ENCODE data around the gene C20orf96.

C20orf96 gene

DNA sequence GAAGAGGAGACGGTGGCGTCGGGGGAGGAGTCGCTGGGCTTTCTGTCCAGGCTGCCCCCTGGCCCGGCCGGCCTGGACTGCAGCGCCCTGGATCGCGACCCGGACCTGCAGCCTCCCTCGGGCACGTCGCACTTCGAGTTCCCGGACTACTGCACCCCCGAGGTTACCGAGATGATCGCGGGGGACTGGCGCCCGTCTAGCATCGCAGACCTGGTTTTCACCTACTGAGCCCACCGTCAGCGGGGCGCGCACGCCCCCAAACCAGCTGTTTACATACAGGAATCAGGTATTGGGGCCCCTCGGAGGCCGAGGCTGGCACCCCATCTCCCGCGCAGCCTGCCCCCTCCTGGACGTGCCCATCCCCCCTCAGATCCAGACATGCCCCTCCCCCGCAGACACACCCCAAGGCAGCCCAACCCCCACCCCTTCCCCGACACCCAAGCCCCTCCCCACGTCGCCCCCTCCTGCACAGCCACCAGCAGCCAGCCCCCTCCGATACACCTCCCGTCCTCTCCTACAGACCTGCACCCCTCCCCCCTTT is 36.2 kb upstream of the C20orf96 start:
- Histone ChIP-seq H3K27ac (ENCODE audit: low read depth, low read length) (peak overlapping the region; percentile 6), H3K36me3 (ENCODE audit: control insufficient read depth in 5 of 5, insufficient read depth in 5 of 5, low read length in 5 of 5) (no peaks in the 10 kb centered on the region), H3K4me1 (ENCODE audit: control insufficient read depth in 5 of 5, insufficient read depth in 5 of 5, low read length in 5 of 5) (peaks cover 0 to 37% (median 29%) of the 10 kb centered on the region in 5 donors), H3K9me3 (ENCODE audit: control insufficient read depth in 5 of 5, low read length in 5 of 5) (no peaks in the 10 kb centered on the region), H3K9ac (ENCODE audit: low read length in 5 of 5) (no peak overlapping the region), H3K4me3 (ENCODE audit: low read depth in 1 of 5, low read length in 5 of 5) (peak overlapping the region in 4 of 5 donors; percentile 64 to 84 (median 82)), H3K27me3 (ENCODE audit: control insufficient read depth in 5 of 5, insufficient read depth in 4 of 5, low read length in 5 of 5) (no peaks in the 10 kb centered on the region)

GRCh38 chr20:325889-326644 is 35.5 kb upstream of the C20orf96 start:
- H3K27ac ChIP-seq (ENCODE audit: low read depth, low read length) = peak overlapping the region; percentile 6
- peak overlapping the region in 4 of 5 donors; percentile 64 to 84 (median 82) for H3K4me3 ChIP-seq (ENCODE audit: low read depth in 1 of 5, low read length in 5 of 5)
- no peaks in the 10 kb centered on the region for H3K36me3 ChIP-seq (ENCODE audit: control insufficient read depth in 5 of 5, insufficient read depth in 5 of 5, low read length in 5 of 5)
- no peak overlapping the region for H3K9ac ChIP-seq (ENCODE audit: low read length in 5 of 5)
- H3K4me1 ChIP-seq (ENCODE audit: control insufficient read depth in 5 of 5, insufficient read depth in 5 of 5, low read length in 5 of 5) = peaks cover 0 to 37% (median 29%) of the 10 kb centered on the region in 5 donors
- no peaks in the 10 kb centered on the region for H3K9me3 ChIP-seq (ENCODE audit: control insufficient read depth in 5 of 5, low read length in 5 of 5)
- H3K27me3 ChIP-seq (ENCODE audit: control insufficient read depth in 5 of 5, insufficient read depth in 4 of 5, low read length in 5 of 5) = no peaks in the 10 kb centered on the region

- Histone ChIP-seq H3K27me3 (ENCODE audit: control insufficient read depth in 5 of 5, insufficient read depth in 4 of 5, low read length in 5 of 5) (no peaks in the 10 kb centered on the region), H3K9me3 (ENCODE audit: control insufficient read depth in 5 of 5, low read length in 5 of 5) (peaks cover 0 to 2% (median 0%) of the 10 kb centered on the region in 5 donors), H3K36me3 (ENCODE audit: control insufficient read depth in 5 of 5, insufficient read depth in 5 of 5, low read length in 5 of 5) (peaks cover 0 to 3% (median 0%) of the 10 kb centered on the region in 5 donors), H3K27ac (ENCODE audit: low read depth, low read length) (peak within 1 kb of the TSS; percentile 69), H3K4me1 (ENCODE audit: control insufficient read depth in 5 of 5, insufficient read depth in 5 of 5, low read length in 5 of 5) (peaks cover 0 to 34% (median 27%) of the 10 kb centered on the region in 5 donors), H3K4me3 (ENCODE audit: low read depth in 1 of 5, low read length in 5 of 5) (peak within 1 kb of the TSS; percentile 67 to 87 (median 83)), H3K9ac (ENCODE audit: low read length in 5 of 5) (peak within 1 kb of the TSS in 4 of 5 donors; percentile 63 to 80 (median 72))
Observed at GRCh38 chr20:325045-325888, 34.7 kb upstream of the C20orf96 start, which contains the start of gene SOX12. Gene SOX12 (plus strand): TSS chr20:325552. CDS start chr20:325925, 373 bp downstream.

DNA sequence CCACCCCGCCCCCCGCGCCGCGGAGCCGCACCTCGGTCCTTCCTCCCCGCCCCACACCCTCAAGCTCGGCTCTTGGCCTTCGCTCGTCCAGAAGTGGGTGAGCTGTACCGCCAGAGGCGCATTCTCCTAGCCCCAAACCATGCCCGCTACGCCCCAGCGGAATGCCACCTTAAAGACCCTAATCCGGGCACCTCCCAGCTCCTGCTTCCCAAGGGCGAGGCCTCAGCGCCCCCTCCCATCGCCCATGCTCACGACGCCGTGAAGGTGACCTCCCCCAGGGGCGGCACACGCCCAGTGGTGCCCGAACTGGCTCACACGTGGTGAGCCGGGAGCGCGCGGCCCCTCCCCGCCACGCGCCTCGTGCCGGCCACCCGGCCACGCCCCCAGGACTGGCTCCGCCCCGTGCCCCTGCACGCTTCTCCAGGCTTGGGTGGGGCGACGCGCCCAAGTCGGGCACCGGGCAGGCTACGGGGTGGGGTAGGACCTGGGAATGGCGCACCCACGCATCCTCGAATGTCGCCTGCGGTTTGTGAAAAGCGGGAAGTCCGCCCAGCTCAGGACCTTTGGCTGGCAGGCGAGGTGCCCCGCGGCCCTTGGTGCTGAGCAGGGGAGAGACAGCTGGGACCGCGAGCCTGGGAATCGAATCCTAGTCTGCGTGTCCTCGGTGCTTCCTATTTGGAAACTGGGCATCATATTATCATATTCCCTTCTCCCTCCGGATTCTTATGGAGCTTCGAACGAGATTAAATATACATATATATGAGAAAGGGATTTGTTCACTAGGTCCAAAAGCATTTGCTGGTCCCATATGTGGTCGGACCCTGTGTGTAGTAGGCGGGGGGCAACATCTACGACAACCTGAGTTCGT is 33.9 kb upstream of the C20orf96 start:
- peaks cover 0 to 4% (median 0%) of the 10 kb centered on the region in 5 donors for H3K36me3 ChIP-seq (ENCODE audit: control insufficient read depth in 5 of 5, insufficient read depth in 5 of 5, low read length in 5 of 5)
- H3K27ac ChIP-seq (ENCODE audit: low read depth, low read length) = peak overlapping the region; percentile 69
- no peaks in the 10 kb centered on the region for H3K27me3 ChIP-seq (ENCODE audit: control insufficient read depth in 5 of 5, insufficient read depth in 4 of 5, low read length in 5 of 5)
- peak overlapping the region; percentile 67 to 87 (median 83) for H3K4me3 ChIP-seq (ENCODE audit: low read depth in 1 of 5, low read length in 5 of 5)
- H3K4me1 ChIP-seq (ENCODE audit: control insufficient read depth in 5 of 5, insufficient read depth in 5 of 5, low read length in 5 of 5) = peaks cover 0 to 32% (median 24%) of the 10 kb centered on the region in 5 donors
- peak overlapping the region in 4 of 5 donors; percentile 63 to 80 (median 72) for H3K9ac ChIP-seq (ENCODE audit: low read length in 5 of 5)
- H3K9me3 ChIP-seq (ENCODE audit: control insufficient read depth in 5 of 5, low read length in 5 of 5) = peaks cover 0 to 2% (median 0%) of the 10 kb centered on the region in 5 donors

DNA sequence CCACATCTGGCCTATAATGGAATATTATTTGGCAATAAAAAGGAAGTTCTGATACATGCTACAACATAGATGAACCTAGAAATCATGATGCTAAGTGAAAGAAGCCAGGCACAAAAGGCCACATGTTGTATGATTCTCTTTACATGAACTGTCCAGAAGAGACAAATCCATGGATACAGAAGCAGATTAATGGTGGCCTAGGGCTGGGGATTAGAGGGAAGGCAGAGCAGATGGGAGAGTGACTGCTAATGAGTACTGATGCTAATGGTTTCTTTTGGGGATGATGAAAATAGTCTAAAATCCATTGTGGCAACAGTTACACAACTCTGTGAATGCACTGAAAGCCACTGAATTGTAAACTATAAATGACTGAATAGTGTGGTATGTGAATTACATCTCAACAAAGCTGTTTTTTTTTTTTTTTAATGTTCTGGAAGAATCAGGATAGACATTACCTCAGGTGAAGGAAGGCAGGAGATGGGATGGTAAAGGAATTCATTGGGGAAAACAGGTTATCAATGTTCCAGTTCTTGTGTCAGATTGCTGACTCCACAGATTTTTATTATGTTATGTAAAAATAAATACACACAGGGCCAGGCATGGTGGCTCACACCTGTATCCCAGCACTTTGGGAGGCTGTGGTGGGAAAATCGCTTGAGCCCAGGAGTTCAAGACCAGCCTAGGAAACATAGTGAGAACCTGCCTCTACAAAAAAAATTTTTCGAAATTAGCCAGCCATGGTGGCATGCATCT is 25.9 kb upstream of the C20orf96 start:
- Histone ChIP-seq H3K4me1 (ENCODE audit: control insufficient read depth in 5 of 5, insufficient read depth in 5 of 5, low read length in 5 of 5) (no peaks in the 10 kb centered on the region), H3K9me3 (ENCODE audit: control insufficient read depth in 5 of 5, low read length in 5 of 5) (peaks cover 0 to 2% (median 0%) of the 10 kb centered on the region in 5 donors), H3K36me3 (ENCODE audit: control insufficient read depth in 5 of 5, insufficient read depth in 5 of 5, low read length in 5 of 5) (peaks cover 0 to 7% (median 0%) of the 10 kb centered on the region in 5 donors), H3K27ac (ENCODE audit: low read depth, low read length) (no peak overlapping the region), H3K9ac (ENCODE audit: low read length in 5 of 5) (peak overlapping the region in 1 of 5 donors; percentile 11), H3K27me3 (ENCODE audit: control insufficient read depth in 5 of 5, insufficient read depth in 4 of 5, low read length in 5 of 5) (no peaks in the 10 kb centered on the region), H3K4me3 (ENCODE audit: low read depth in 1 of 5, low read length in 5 of 5) (no peak overlapping the region)

- H3K27ac ChIP-seq (ENCODE audit: low read depth, low read length) = no peak overlapping the region
- H3K9me3 ChIP-seq (ENCODE audit: control insufficient read depth in 5 of 5, low read length in 5 of 5) = no peaks in the 10 kb centered on the region
- H3K27me3 ChIP-seq (ENCODE audit: control insufficient read depth in 5 of 5, insufficient read depth in 4 of 5, low read length in 5 of 5) = no peaks in the 10 kb centered on the region
- H3K36me3 ChIP-seq (ENCODE audit: control insufficient read depth in 5 of 5, insufficient read depth in 5 of 5, low read length in 5 of 5) = peaks cover 0 to 3% (median 0%) of the 10 kb centered on the region in 5 donors
- H3K9ac ChIP-seq (ENCODE audit: low read length in 5 of 5) = no peak overlapping the region
- H3K4me1 ChIP-seq (ENCODE audit: control insufficient read depth in 5 of 5, insufficient read depth in 5 of 5, low read length in 5 of 5) = peaks cover 0 to 18% (median 15%) of the 10 kb centered on the region in 5 donors
- H3K4me3 ChIP-seq (ENCODE audit: low read depth in 1 of 5, low read length in 5 of 5) = no peak overlapping the region
Observed at GRCh38 chr20:313948-314347, 23.4 kb upstream of the C20orf96 start.

DNA sequence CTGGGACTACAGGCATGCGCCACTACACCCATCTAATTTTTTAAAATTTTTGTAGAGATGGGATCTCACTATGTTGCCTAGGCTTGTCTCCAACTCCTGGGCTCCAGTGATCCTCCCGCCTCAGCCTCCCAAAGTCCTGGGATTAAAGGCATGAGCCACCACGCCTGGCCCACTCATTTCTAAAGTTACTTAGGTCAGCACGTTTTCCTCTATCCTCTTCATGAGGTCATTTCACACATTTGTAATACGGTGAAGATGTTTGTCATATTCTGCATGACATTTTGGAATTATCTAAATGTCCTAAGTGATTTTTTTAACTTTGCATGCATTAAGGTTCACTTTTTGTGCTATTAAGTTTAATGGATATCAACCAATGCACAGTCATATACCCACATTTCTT is 22.9 kb upstream of the C20orf96 start:
- Histone ChIP-seq H3K36me3 (ENCODE audit: control insufficient read depth in 5 of 5, insufficient read depth in 5 of 5, low read length in 5 of 5) (peaks cover 0 to 3% (median 0%) of the 10 kb centered on the region in 5 donors), H3K9me3 (ENCODE audit: control insufficient read depth in 5 of 5, low read length in 5 of 5) (no peaks in the 10 kb centered on the region), H3K9ac (ENCODE audit: low read length in 5 of 5) (no peak overlapping the region), H3K27me3 (ENCODE audit: control insufficient read depth in 5 of 5, insufficient read depth in 4 of 5, low read length in 5 of 5) (no peaks in the 10 kb centered on the region), H3K4me3 (ENCODE audit: low read depth in 1 of 5, low read length in 5 of 5) (no peak overlapping the region), H3K27ac (ENCODE audit: low read depth, low read length) (no peak overlapping the region), H3K4me1 (ENCODE audit: control insufficient read depth in 5 of 5, insufficient read depth in 5 of 5, low read length in 5 of 5) (peaks cover 0 to 18% (median 15%) of the 10 kb centered on the region in 5 donors)

DNA sequence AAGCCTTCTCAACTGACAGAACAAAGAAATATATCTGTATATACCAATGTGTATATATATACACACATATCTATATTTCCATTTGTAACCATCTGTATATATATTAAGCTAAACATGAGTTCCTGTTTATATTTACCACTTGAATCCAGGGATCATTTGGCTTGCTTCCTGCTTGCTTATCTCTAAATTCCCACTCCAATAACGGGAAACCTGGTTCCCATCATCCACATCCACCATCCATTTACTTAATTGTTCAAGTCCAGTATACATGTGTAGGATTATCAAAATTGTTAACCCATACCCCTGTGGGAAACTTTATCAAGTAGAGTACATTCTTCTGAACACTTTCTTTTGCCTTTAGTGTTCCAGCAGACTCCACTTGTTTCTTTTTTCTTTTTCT is 22.3 kb upstream of the C20orf96 start:
- peaks cover 0 to 18% (median 15%) of the 10 kb centered on the region in 5 donors for H3K4me1 ChIP-seq (ENCODE audit: control insufficient read depth in 5 of 5, insufficient read depth in 5 of 5, low read length in 5 of 5)
- no peaks in the 10 kb centered on the region for H3K27me3 ChIP-seq (ENCODE audit: control insufficient read depth in 5 of 5, insufficient read depth in 4 of 5, low read length in 5 of 5)
- no peak overlapping the region for H3K4me3 ChIP-seq (ENCODE audit: low read depth in 1 of 5, low read length in 5 of 5)
- no peak overlapping the region for H3K27ac ChIP-seq (ENCODE audit: low read depth, low read length)
- peaks cover 0 to 3% (median 0%) of the 10 kb centered on the region in 5 donors for H3K36me3 ChIP-seq (ENCODE audit: control insufficient read depth in 5 of 5, insufficient read depth in 5 of 5, low read length in 5 of 5)
- no peaks in the 10 kb centered on the region for H3K9me3 ChIP-seq (ENCODE audit: control insufficient read depth in 5 of 5, low read length in 5 of 5)
- H3K9ac ChIP-seq (ENCODE audit: low read length in 5 of 5) = no peak overlapping the region
